ENCODE measurements around the gene GAPDH. TPM values are rescaled to one million over a fixed set of nuclear protein-coding genes. Genes with fewer than 3 reads are reported as not detected.

Gene GAPDH
- total and polyA plus RNA-seq, 8 donors: 1,126 to 2,070 (median 1,660) TPM

DNA sequence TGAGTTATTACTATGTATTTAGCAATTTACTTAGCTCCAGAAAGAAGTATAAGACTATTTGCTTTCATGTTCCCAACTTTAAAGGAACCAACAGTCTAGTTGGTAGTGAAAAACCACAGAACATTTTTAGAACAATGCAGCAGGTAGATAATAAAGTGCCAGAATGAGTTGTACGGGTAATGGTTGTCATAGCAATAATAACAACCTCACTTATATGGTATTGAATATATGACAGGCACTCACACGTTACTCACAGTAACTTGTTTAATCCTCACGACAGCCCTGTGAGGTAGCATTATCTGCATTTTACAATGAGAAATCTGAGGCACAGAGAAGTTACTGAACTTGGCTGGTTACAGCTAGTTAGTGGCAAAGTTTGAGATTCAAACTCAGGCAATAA is 10.6 kb upstream of the GAPDH start:
- no peak overlapping the region for H3K27ac ChIP-seq
- no peaks in the 10 kb centered on the region for H3K9me3 ChIP-seq
- ATAC-seq (no peak), DNase-seq (no peak)
- intact Hi-C loops (cut with DNase I): no loop called here
- TF ChIP-seq, protein P1, sequence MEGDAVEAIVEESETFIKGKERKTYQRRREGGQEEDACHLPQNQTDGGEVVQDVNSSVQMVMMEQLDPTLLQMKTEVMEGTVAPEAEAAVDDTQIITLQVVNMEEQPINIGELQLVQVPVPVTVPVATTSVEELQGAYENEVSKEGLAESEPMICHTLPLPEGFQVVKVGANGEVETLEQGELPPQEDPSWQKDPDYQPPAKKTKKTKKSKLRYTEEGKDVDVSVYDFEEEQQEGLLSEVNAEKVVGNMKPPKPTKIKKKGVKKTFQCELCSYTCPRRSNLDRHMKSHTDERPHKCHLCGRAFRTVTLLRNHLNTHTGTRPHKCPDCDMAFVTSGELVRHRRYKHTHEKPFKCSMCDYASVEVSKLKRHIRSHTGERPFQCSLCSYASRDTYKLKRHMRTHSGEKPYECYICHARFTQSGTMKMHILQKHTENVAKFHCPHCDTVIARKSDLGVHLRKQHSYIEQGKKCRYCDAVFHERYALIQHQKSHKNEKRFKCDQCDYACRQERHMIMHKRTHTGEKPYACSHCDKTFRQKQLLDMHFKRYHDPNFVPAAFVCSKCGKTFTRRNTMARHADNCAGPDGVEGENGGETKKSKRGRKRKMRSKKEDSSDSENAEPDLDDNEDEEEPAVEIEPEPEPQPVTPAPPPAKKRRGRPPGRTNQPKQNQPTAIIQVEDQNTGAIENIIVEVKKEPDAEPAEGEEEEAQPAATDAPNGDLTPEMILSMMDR (IDR thresholded peaks at IDR 0.05): no peak
- H3K4me3 ChIP-seq: no peak overlapping the region
- H3K27me3 ChIP-seq: no peaks in the 10 kb centered on the region
- no peaks in the 10 kb centered on the region for H3K4me1 ChIP-seq
- H3K36me3 ChIP-seq: peaks cover 2 to 98% of the 10 kb centered on the region in 2 donors

DNA sequence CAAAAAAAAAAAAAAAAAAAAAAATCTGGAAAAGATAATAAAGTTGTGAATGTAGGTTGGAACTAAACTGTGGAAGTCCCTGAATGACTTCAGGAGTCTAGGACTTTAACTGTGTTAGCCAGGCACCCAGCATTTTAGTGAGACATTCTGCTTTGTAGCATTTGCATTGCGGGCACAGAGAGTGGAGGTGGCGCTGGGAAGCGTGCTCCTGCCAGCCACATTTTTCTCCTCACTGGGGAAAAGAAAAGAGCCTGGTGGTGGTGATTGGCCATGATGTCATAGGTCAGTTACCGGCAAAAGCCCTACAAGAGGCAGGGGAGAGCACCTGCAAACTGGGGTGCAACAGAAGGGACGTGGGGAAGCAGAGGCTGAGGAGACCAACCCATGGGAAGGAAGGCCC is 9.7 kb upstream of the GAPDH start:
- intact Hi-C loops (cut with DNase I): no loop called here
- ATAC-seq (no peak), DNase-seq (no peak)
- H3K4me3 ChIP-seq: no peak overlapping the region
- no peak overlapping the region for H3K27ac ChIP-seq
- peaks cover 2 to 98% of the 10 kb centered on the region in 2 donors for H3K36me3 ChIP-seq
- no peaks in the 10 kb centered on the region for H3K27me3 ChIP-seq
- H3K9me3 ChIP-seq: no peaks in the 10 kb centered on the region
- H3K4me1 ChIP-seq: no peaks in the 10 kb centered on the region
- TF ChIP-seq, protein P1 (IDR thresholded peaks at IDR 0.05): no peak

DNA sequence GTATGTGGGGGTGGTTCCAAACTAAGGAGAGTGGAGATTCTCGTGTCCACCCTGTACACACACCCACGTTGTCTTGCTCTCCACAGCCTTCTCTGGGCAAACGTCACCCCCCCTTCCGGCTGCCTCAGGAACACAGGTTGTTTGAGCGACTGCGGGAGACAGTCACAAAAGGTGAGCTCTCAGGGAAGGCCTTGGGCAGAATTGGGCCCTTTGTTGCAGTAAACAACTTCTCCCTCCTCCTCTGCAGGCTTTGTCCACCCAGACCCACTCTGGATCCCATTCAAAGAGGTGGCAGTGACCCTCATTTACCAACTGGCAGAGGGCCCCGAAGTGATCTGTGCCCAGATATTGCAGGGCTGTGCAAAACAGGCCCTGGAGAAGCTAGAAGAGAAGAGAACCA is 8.1 kb upstream of the GAPDH start:
- Histone ChIP-seq H3K4me3 (no peak overlapping the region), H3K4me1 (no peaks in the 10 kb centered on the region), H3K27ac (no peak overlapping the region), H3K36me3 (peaks cover 0 to 100% of the 10 kb centered on the region in 2 donors), H3K27me3 (no peaks in the 10 kb centered on the region), H3K9me3 (no peaks in the 10 kb centered on the region)
- ATAC-seq: no peak
- intact Hi-C loops (cut with DNase I): no loop called here
- no peak for DNase-seq
- TF ChIP-seq, protein P1 (IDR thresholded peaks at IDR 0.05): no peak

DNA sequence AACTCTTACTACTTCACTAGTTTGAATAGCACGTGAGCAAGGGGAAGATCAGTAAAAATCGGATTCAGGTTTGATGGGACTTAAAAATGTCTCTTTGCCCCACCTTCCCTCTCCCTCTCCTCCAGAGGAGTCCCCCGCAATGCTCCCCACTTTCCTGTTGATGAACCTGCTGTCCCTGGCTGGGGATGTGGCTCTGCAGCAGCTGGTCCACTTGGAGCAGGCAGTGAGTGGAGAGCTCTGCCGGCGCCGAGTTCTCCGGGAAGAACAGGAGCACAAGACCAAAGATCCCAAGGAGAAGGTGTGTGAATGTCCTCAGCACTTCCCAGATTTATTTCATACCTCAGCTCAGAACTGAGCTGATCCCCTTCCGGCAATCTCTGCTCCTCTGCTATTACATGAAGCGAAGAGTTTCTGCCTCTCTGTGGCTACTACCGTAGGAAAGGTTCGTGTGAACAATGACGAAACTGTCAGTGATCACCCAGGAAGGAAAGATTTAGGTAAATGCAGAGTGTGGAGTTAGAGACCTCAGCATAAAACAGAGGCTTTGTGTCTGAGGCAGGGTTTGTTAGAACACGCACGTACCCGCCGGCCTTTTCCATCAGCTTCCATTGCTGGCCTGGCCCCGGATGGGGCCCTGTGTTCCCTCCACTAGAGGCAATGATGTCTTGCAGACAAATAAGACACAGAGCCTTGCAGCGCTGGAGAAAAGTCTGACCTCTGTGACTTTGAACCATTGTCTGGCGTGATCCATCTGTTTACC is 7.4 kb upstream of the GAPDH start:
- peaks cover 0 to 95% of the 10 kb centered on the region in 2 donors for H3K36me3 ChIP-seq
- TF ChIP-seq, protein P1 (IDR thresholded peaks at IDR 0.05): no peak
- no peaks in the 10 kb centered on the region for H3K9me3 ChIP-seq
- H3K27ac ChIP-seq: no peak overlapping the region
- DNase-seq (no peak), ATAC-seq (no peak)
- no peak overlapping the region for H3K4me3 ChIP-seq
- intact Hi-C loops (cut with DNase I): no loop called here
- no peaks in the 10 kb centered on the region for H3K27me3 ChIP-seq
- peaks cover 0 to 4% of the 10 kb centered on the region in 2 donors for H3K4me1 ChIP-seq

DNA sequence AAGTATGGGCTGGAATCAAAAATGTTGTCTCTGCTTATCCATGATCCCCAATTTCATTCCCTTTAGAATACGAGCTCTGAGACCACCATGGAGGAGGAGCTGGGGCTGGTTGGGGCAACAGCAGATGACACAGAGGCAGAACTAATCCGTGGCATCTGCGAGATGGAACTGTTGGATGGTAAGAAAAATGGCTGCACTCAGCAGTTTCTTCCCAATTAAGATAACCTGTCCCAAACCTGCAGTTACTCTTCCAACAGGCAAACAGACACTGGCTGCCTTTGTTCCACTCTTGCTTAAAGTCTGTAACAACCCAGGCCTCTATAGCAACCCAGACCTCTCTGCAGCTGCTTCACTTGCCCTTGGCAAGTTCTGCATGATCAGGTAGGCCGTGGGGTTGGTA is 6.6 kb upstream of the GAPDH start:
- Histone ChIP-seq H3K9me3 (no peaks in the 10 kb centered on the region), H3K27me3 (no peaks in the 10 kb centered on the region), H3K36me3 (peaks cover 0 to 87% of the 10 kb centered on the region in 2 donors), H3K4me3 (no peak overlapping the region), H3K27ac (no peak overlapping the region), H3K4me1 (peaks cover 6 to 11% of the 10 kb centered on the region in 2 donors)
- intact Hi-C loops (cut with DNase I): no loop called here
- DNase-seq: no peak
- TF ChIP-seq, protein P1 (IDR thresholded peaks at IDR 0.05): no peak
- ATAC-seq: no peak

Measured in left lung (tissue), 10 donors.